ENCODE measurements around the gene ZNF32.
A peak's percentile ranks its signal among the peaks of the same experiment; 100 is the strongest.

The ZNF32 gene, protein sequence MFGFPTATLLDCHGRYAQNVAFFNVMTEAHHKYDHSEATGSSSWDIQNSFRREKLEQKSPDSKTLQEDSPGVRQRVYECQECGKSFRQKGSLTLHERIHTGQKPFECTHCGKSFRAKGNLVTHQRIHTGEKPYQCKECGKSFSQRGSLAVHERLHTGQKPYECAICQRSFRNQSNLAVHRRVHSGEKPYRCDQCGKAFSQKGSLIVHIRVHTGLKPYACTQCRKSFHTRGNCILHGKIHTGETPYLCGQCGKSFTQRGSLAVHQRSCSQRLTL

DNA sequence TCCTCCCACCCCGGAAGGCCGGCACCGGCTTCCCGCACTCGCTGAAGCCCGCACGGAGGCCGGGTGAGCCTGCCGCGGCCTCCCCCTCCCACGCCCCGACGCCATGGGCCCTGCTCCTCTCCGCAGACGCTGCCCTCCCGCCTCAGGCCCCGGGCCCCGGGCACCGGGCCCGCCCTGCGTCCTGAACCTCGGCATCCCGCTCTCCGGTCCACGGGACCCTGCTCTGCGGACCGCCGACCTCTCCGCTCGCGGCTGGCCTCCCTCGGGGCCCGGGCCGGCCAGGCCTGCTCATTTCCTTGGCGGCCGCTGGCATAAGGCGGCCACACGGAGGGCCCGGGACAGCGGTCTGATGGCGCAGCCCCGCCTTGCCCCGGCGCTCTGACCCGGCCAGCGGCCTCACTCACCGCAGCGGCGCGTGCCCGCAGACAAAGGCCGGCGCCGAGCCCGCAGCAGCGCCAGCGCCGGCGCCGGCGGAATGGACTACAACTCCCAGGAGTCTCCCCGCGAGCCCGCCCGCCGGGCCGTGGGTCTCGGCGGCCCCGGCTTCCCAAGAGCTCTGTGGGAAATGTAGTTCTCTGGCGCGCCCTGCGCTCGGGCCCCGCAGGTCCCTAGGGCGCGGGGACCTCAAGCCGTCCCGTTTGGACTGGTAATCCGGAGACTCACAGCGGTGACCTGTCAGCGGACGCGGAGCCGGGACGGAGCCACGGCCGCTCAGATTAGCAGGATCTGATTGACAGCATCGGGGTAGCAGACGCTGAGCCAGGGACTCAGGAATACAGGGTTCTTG lies at the start of gene ZNF32:
ZNF32 (minus strand) TSS at position 484 of the 787 bp plus-strand sequence. CDS start 2,748 bp downstream, outside the sequence.
- peak; percentile 82 for DNase-seq

DNA sequence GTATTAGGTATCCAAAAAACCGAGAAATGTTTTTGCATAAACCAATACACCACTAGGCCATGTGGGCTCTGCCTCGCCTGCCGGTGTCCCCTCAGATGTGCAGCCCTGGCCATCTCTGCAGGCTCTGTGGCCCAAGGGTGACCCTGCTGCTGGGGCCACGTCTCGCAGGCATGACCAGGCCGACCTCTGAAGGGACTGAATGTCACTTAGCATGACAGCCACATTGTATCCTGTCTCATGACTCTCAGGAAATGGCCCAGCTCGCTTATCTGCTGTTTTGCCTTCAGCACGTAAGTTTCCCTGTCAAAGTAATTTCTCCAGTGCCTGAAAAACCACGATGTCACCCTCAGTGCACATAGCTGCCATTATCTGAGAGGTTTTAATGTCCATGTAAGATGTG lies 49.5 kb upstream of the ZNF32 start:
- no peak for DNase-seq

DNA sequence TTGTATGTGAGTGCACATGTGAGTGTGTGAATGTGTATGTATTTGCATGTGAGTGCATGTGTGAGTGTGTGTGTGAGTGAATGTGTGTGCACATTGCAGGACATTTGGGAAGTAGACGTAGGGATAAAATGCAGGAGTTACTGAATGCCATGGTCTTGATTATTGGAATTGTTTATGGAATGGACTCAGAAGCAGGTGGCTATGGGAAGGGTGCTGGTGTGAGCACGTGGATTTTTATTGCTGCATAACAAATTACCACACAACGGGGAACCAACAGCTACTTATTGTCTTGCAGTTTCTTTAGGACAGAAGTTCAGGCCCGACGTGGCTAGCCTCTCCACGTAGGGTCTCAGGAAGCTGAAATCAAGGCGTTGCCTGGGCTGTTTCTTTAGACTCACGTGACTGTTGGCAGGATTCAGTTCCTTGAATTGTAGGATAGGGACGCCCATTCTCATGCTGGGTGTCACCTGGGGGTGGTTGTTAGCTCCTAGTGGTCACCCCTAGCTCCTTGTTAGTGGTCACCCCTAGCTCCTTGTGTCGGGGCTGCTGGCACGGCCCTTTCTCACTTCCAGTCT lies 48.3 kb upstream of the ZNF32 start:
- no peak for DNase-seq

DNA sequence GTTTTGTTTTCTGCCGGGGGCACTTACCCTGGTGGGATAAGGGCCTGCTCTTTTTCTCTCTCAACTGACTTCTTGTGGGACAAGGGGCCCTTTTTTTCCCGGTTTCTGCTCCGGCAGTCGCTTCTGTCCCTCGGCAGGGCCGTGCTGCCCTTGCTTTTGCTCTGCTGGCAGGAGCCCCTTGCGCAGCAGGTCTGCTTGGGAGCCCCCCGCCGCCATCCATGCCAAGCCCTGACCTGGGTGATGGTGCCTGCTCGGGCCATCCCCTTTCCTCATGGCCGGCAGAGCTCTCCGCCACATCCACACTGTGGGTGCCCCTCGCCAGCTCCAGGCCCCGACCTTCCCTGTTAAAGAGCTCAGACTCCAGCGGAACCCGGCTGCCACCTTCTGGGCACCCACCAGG lies 47.0 kb upstream of the ZNF32 start:
- DNase-seq = no peak

DNA sequence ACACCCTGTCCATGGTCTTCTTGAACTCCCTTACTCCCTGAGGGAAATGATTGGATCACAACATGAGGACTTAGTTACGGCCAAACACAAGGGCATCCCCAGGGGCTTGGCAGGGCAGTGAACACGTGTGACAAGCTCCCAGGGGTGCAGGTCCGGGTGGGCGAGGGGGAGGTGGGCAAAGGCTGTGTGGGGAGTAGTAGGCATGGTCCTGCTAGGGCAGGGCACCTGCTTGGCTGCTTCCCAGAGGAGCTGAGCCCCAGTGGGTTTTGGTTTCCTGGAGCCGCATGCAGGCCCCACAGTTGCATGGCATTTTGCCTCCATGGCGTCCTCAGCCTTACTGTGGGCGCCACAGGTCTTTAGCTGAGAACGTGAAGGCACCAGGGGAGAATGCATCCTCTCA lies 46.6 kb upstream of the ZNF32 start:
- DNase-seq = no peak

DNA sequence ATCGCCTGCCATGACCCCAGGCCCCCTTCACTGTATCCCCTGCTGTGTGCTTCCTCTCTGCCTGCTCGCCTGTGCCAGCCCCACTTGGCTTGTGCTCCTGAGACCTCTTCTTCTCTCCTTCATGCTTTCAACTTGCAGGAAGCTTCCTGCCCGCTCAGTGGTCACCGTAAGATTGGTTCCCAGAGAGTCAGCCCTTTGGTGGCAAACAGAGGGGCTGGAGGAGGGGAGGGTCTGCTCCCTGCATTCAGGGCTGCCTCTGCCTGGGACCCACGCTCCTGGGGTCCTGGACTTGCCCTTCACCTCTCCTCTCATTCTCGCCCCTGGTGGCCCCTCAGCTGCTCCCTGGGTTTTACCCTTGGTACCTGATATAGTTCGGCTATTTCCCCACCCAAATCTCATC lies 45.8 kb upstream of the ZNF32 start:
- DNase-seq = no peak

DNA sequence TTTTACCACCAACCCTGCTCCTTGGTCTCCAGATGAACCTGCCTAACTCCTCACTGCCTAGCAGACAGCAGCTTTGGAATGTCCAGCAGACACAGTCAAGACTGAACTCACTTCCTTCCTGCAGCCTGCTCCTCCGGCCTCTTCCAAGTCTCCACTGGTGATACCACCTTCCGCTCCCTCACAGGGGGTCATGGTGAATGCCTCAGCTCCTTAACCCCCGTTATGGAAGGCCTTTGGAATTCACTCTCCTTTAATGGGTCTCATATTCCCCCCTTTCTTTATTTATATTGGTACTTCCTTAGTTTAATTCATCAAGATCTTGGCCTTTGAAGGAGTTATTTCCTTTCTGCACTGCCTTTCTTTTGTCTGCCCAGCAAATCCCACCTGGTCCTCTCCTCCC lies 44.9 kb upstream of the ZNF32 start:
- DNase-seq = no peak

DNA sequence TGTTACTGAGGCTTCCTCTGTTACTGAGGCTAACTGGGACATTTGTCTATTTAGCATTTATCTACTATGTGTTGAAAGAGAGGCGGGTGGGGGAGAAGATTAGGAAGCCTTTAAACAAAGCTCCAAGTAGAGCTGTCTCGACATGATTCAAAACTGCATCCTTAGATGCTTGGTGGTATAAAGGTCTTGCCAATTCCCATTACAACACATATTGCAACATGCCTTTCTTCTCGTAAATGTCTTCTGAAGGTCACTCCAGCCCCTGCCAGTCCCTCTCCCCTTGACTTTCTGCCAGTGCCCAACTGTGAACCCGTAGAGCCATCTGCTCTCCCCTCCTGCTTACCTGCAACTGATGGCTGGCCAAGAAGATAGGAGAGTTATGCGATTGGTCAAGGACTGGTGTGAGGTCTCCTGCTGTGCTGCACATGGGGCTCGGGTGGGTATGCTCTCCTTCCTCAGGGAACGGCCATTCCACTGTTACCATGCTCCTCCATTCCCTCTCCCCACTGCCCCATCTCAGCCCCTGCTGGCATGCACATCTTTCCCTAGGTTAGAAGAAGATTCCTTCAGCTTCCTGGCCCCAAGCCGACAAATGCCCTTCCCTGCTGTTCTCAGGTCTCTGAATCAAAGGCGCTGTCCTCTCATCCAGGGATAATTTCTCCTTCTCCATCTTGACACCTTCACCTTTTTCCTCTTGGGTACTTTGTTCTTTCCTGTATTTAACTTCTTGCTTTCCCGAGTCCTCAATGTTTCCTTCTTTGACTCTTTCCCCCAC lies 43.6 kb upstream of the ZNF32 start:
- DNase-seq = no peak

DNA sequence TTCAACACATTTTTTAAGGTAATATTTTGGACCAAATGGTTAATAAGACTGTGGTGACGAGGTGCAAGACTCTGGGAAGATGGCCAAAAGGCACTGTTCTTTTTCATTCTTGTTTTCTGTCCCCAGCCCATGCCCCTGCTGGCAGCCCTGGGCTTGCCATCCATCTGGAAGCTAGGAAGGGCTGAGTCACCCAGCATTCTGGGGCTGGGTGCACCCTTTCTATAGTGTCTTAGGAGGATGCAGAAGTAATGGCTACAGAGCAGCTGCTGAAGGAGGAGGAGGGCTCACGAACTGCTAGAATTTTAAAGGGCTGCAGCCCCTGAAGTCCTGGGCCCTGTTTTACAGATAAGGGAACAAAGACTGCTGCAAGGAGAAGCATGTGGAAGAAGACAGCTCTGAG lies 42.8 kb upstream of the ZNF32 start:
- DNase-seq = no peak

DNA sequence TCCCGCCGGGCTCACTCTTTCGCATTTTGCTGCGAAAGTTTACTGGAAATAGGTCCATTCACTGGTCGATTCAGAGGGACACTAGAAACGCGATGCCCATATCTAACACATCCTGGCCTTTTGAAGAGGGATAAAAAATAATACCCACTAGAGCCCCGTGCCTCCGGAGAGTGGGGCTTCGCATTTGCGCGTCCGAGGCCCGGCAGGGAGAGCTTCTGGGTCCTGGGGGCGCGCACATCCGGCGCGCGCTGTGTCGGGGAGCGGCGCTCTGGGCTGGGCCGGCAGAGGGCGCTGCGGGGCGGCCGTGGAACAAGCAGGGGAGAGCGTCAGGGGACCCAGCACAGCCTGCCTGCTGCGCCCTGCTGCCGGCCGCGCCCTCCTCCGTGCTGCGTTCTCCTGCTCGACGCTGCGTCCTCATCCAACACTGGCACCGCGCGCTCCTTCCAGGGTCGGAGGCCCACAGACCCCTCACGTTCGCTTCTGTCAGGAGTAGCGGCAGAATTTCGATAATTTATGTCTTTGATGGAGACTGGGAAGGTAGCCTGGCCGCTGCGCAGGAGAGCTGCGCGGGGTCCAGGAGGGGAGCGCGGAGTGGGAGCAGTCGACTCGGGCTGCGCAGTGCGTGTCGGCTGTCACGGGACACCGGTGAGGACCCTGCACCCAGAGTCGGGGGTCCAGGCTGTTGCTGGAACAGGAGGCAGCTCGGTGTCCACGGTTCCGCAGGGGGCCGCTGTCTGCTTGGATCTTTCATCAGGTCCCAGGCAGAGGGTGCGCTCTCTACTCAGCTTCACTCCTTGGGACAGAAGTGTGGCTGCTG lies 41.5 kb upstream of the ZNF32 start:
- DNase-seq = peak; percentile 86

DNA sequence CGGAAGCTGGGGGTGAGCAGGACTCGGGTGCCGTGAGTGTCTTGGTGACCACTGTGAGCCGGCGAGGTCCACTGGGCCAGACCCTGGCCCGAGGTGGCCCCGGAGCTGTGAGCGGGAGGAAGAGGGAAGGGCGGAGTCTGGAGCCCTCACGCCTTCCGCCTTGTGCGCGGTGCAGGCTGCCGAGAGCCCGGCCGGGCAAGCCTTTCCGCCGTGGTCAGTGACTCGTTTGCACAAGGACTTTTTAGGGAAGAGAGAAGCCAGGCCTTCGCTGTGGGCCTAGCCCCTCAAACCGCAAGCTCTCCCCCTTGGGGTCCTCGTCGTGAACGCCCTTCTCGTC lies 40.9 kb upstream of the ZNF32 start:
- peak; percentile 39 for DNase-seq

DNA sequence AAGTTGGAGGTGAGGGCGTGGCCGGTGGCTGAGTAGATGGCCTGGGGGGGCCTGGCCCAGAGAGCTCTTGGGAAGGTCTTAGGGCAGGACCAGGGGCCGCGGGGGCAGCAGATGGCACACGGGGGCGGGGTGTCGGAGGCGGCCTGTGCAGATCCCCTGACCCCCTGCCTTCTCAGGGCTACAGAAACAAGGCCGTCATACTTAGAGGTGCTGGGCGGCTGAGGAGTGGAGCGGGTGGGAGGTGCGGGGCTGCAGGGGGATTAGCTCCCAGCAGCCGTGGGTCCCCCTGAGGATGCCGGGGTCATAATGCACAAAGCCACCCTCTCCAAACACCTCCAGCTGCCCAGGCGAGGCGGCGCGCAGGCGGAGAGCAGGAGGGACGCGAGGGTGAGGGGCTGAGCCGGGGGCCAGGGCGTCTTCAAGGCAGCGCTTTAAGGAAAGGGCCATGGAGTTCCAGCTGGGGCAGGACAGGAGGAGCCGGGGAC lies 40.4 kb upstream of the ZNF32 start:
- DNase-seq = no peak

DNA sequence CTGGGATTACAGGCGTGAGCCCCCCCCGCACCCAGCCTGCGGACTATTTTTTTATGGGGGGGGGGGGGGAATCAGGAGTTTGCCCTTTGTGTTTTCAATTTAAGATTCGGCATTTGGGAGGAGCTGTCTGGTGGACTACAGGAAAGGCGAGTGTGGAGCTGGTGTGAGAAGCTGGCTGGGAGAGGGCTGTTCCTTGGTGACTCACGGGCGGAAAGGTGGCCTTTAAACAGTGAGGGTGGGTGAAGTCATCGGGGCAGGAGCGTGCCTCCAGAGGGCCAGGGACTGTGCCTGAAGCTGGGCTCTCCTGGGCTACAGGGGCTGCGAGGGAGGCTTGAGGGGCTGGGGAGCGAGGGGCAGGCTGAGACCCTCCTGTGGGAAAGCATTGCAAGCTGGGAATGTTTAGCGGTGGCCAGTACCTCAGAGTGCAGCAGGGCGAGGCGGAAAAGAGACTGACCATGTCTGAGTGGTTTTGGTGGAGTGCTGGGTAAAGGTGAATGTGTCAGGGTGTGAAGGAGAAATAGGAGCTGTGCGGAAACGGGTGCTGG lies 39.7 kb upstream of the ZNF32 start:
- DNase-seq = no peak

DNA sequence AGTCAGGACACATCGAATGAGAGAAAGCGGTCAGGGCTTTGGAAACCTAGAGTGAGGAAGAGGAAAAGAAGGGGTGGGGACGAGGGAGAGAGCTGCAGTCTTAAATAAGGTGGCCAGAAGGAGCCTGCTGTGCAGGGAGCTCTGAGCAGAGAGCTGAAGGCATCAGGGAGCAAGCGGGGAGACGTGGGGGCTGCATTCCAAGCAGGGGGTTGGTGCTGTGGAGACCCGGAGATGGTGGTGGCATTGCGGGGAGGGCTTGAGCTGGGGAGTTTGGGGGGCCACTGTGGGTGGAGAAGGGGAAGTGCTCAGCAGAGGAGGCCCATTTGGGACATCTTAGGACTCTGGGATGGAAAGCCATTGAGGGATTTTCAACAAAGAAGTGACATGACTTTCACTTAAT lies 38.7 kb upstream of the ZNF32 start:
- DNase-seq = no peak

DNA sequence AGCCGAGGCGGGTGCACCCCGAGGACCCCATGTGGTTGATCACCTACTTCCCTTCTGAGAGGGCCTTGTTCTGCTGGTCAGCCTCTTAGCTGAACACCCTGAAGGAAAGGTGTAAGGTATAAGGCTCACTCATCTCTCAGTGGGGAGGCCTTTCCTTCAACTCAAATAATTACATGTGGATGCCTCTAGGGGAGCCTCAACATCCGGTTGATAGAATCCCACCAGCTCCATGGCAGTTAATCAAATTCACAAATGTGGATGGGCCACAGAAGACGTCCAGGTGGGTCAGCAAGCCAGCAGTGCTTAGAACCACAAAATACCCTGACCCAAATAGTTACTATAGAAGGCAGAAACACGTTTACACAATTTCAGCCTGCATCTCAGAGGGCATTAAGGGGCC lies 37.7 kb upstream of the ZNF32 start:
- DNase-seq = no peak

DNA sequence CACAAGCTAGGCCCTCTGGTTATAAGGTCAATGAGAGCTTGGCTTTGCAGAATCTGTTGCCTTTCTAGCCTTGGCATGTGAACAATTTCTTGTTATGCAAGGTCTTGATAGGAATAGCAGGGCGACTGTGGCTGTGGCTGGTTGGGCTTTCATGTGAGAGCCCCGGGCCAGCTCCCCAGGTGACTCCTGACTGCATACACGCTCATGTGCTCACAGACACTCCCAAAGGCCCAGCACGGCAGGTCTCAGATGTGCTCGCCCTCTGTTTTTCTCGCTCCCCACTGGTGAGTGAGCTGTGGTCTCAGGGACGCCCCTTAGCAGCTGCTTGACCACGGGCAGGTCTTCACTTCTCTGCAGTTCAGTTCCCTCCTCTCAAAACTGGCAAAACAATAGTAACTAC lies 37.1 kb upstream of the ZNF32 start:
- DNase-seq = no peak

DNA sequence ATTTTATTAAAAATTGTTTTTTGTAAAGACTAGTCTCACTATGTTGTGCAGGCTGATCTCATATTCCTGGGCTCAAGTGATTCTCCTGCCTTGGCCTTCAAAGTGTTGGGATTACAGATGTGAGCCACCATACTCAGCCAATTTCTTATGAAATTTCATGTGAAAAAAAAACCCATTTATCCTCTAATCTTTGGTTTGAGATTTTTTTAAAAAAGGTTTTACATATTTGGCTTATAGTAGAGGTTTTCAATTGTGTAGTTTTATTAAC lies 35.5 kb upstream of the ZNF32 start:
- DNase-seq = no peak

DNA sequence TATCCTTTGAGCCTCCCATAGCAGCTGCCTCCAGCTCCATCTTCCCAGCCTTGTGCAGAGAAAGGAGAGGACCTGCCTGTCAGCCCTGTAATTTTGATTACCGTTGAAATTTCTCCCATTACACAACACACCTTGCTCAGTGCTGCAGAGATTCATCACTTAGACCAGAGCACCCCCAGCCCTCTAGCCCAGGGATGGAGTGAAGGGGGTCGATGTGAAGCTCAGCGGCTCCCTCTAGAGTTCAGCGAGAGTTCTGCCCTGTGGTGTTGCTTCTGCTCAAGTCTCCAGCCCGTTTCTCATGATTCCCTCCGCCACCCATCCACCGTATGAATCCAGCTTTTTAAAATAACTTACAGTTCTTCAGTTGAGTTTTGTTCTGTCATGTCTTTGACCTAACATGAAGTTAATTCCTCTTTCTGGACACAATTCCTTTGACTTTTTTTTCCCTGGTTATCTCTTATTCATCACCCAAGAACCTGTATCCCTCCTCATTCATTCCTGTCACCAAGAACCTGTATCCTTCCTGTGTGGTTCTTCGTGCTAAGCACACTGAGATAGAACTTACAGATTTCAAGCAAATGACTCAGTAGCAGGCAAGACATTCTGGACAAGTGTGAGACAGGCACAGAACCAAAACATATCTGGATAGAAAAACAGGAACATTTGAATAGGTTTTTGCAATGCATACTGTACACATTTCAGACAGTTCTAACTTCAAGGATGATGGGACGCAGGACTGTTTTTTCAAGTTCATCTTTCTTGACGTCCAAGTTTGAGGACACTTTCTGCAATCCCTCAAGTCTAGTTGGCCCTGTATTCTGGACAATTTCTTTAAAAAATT lies 35.0 kb upstream of the ZNF32 start:
- DNase-seq = peak; percentile 17

DNA sequence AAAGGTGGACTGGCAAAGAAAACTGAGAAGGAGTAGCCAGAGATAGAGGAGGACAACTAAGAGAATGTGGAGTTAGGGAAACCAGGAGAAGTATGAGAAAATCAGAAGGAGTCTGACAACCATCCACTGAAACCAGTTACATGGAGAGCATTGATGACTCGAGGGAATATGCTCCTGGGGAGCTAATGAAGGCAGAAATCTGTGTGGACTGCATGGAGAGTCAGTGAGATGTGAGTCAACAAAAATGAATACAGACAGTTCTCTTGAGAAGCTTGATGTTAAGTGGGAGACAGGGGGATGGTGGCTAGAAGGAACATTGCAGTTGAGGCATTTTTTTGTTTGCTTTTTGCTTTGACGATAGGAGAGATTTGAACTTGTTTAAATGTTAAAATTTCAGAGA lies 34.3 kb upstream of the ZNF32 start:
- DNase-seq = no peak

DNA sequence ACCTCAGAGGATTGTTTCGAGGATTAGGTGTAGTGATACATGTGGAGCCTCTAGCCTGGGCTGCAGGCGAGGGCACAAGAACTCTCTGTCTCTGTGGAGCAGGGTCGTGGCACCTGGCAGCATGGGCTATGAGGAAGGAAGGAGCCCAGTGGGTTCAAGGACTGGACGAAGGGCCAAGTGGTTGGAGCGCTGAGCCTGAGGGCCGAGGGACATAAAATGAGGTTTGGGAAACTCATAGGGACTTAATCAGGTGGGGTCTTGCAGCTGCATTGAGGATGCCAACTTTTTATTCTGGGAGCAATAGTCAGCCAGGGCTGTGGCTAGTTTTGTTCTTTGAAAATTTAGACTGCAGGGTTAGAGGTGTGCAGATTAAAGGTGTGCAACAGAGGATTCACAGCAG lies 33.0 kb upstream of the ZNF32 start:
- DNase-seq = no peak

DNA sequence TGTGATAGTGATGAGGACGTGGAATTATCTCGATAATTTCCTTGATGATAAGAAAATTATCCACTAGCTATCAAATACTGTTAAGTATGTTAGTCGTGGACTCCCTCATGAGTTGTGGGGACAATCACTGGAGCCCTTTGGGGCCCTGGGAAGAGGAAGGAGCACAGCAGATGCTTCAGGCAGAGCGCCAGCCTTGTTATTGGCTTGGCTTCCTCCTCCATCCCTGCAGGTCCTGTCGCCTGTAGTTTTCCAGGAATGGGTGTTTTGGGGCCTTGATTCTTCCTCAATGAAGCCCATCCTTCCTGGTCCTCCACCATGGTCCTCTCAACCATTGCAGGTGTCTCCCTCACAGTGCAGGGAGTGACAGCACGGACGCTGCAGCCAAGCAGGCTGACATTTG lies 32.5 kb upstream of the ZNF32 start:
- no peak for DNase-seq

DNA sequence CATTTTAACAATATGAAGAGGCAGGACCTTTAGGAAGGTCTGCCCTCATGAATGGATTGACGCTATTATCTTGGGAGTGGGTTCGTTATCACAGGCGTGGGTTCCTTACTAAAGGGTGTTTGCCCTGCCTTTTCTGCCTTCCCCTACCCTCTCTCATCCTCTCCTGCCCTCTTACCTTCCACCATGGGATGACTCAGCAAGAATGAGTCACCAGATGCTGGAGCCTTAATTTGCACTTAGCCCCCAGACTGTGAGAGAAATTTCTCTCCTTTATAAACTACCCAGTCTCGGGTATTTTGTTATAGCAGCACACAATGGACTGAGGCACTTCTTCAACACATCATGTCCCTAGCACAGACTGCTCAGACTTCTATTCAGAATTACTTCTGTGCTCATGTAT lies 31.4 kb upstream of the ZNF32 start:
- DNase-seq = no peak
